ENCODE data around the gene RIMS4. TPM values are rescaled to one million over a fixed set of nuclear protein-coding genes. Genes with fewer than 3 reads are reported as not detected.

RIMS4 gene
- total RNA-seq, 1 donor, result 0.36 TPM

DNA sequence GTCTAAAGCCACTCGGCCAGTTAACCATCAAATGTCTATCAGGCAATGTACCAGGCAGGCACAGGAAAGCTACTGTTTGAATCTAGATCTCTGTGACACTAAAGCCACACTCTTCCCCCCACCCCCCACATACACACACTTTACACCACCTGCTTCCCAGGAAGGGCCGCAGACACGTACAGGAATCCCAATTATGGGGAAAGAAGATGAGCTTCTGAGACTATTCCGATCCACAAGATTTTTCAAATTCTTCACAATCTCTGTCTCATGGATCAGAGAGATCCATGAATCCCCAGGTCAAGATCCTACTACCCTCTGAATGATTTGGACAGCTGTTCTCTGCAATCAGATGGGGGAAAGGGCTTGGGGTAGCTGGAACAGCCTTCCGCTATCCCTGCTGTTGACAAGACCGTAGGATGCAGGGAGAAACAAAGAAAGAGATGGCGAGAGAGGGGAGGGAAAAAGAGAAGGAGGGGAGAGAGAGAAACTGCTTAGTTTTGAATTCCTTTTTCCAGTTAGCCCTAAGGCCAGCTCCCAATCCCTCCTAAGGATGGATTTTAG is 25.4 kb upstream of the RIMS4 start:
- Histone ChIP-seq H3K36me3 (ENCODE audit: insufficient read depth, low read length) (no peaks in the 10 kb centered on the region), H3K27me3 (ENCODE audit: insufficient read depth, low read length) (peaks cover 58% of the 10 kb centered on the region), H3K4me1 (ENCODE audit: insufficient read depth, low read length) (no peaks in the 10 kb centered on the region), H3K4me2 (ENCODE audit: insufficient read depth, low read length) (no peak overlapping the region), H2AFZ (ENCODE audit: low read length) (no peak overlapping the region), H3K4me3 (ENCODE audit: insufficient read depth, low read length) (no peak overlapping the region), H4K20me1 (ENCODE audit: insufficient read depth, low read length) (no peaks in the 10 kb centered on the region), H3K27ac (ENCODE audit: low read depth, low read length) (no peak overlapping the region), H3K9me3 (ENCODE audit: low read depth, low read length) (no peaks in the 10 kb centered on the region), H3K79me2 (ENCODE audit: insufficient read depth, low read length) (no peaks in the 10 kb centered on the region)
- DNase-seq (ENCODE audit: insufficient read length, low spot score, missing footprints), result no peak
- TF ChIP-seq, protein P1, sequence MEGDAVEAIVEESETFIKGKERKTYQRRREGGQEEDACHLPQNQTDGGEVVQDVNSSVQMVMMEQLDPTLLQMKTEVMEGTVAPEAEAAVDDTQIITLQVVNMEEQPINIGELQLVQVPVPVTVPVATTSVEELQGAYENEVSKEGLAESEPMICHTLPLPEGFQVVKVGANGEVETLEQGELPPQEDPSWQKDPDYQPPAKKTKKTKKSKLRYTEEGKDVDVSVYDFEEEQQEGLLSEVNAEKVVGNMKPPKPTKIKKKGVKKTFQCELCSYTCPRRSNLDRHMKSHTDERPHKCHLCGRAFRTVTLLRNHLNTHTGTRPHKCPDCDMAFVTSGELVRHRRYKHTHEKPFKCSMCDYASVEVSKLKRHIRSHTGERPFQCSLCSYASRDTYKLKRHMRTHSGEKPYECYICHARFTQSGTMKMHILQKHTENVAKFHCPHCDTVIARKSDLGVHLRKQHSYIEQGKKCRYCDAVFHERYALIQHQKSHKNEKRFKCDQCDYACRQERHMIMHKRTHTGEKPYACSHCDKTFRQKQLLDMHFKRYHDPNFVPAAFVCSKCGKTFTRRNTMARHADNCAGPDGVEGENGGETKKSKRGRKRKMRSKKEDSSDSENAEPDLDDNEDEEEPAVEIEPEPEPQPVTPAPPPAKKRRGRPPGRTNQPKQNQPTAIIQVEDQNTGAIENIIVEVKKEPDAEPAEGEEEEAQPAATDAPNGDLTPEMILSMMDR (IDR thresholded peaks at IDR 0.05; ENCODE audit: extremely low read depth, low read depth, low read length), result no peak

DNA sequence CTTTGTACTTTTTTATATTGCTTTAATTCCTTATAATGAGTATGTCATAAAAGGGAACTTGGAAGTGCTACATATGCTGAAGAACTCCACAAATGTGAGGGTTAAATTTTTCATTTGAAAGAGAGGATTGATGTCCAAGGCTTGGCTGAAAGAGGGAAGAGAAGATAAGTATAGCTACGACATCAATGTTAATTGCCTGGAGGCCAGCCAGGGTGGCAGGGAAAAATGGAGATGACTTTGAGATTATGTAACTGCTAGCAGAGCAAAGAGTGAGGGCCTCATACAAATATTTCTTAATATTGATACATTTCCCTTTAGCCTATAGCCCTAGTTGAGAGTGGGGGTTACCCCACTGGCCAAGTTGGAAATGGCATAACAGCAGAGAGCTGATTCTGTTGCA is 24.8 kb upstream of the RIMS4 start:
- H2AFZ ChIP-seq (ENCODE audit: low read length), result no peak overlapping the region
- no peaks in the 10 kb centered on the region for H4K20me1 ChIP-seq (ENCODE audit: insufficient read depth, low read length)
- peaks cover 55% of the 10 kb centered on the region for H3K27me3 ChIP-seq (ENCODE audit: insufficient read depth, low read length)
- no peak for DNase-seq (ENCODE audit: insufficient read length, low spot score, missing footprints)
- H3K79me2 ChIP-seq (ENCODE audit: insufficient read depth, low read length), result no peaks in the 10 kb centered on the region
- H3K4me3 ChIP-seq (ENCODE audit: insufficient read depth, low read length), result no peak overlapping the region
- no peak overlapping the region for H3K4me2 ChIP-seq (ENCODE audit: insufficient read depth, low read length)
- no peaks in the 10 kb centered on the region for H3K9me3 ChIP-seq (ENCODE audit: low read depth, low read length)
- H3K36me3 ChIP-seq (ENCODE audit: insufficient read depth, low read length), result no peaks in the 10 kb centered on the region
- no peaks in the 10 kb centered on the region for H3K4me1 ChIP-seq (ENCODE audit: insufficient read depth, low read length)
- TF ChIP-seq, protein P1 (IDR thresholded peaks at IDR 0.05; ENCODE audit: extremely low read depth, low read depth, low read length), result no peak
- H3K27ac ChIP-seq (ENCODE audit: low read depth, low read length), result no peak overlapping the region

DNA sequence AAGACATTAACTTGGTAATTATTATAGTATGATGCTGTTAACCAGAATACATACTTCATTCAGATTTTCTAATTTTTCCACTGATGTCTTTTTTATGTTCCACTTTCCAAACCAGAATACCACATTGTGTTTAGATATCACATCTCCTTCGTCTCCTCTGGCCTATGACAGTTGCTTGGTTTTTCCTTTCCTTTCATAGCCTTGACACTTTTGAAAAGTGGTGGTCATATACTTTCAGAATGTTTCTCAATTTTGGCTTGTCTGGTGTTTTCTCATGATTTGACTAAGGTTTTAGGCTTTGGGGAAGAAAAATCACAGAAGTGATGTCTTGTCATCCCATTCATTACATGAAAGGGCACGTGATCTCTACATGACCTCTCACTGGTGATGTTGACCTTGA is 24.3 kb upstream of the RIMS4 start:
- no peaks in the 10 kb centered on the region for H4K20me1 ChIP-seq (ENCODE audit: insufficient read depth, low read length)
- no peaks in the 10 kb centered on the region for H3K36me3 ChIP-seq (ENCODE audit: insufficient read depth, low read length)
- no peak overlapping the region for H3K27ac ChIP-seq (ENCODE audit: low read depth, low read length)
- no peak overlapping the region for H3K4me3 ChIP-seq (ENCODE audit: insufficient read depth, low read length)
- no peaks in the 10 kb centered on the region for H3K79me2 ChIP-seq (ENCODE audit: insufficient read depth, low read length)
- H3K4me2 ChIP-seq (ENCODE audit: insufficient read depth, low read length), result no peak overlapping the region
- H3K4me1 ChIP-seq (ENCODE audit: insufficient read depth, low read length), result no peaks in the 10 kb centered on the region
- DNase-seq (ENCODE audit: insufficient read length, low spot score, missing footprints), result no peak
- TF ChIP-seq, protein P1 (IDR thresholded peaks at IDR 0.05; ENCODE audit: extremely low read depth, low read depth, low read length), result no peak
- H3K27me3 ChIP-seq (ENCODE audit: insufficient read depth, low read length), result peaks cover 55% of the 10 kb centered on the region
- no peak overlapping the region for H2AFZ ChIP-seq (ENCODE audit: low read length)
- no peaks in the 10 kb centered on the region for H3K9me3 ChIP-seq (ENCODE audit: low read depth, low read length)

DNA sequence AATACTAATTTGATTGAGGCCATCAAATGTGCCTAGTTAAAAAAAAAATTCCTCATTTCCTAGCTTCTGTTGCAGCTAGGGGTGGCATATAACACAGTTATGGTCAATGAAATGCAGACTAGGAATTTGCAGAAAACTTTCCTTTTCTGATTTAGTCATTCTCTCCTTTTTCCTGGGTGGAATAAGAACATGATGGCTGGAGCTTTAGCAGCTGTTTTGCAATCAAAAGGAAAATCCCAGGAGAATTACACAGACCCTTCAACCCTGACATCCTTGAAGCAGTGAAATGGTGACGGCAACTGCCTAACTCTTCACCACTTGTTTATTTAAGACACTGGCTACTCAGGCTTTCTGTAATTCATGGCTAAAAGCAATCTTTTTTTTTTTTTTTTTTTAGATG is 23.1 kb upstream of the RIMS4 start:
- H3K79me2 ChIP-seq (ENCODE audit: insufficient read depth, low read length), result no peaks in the 10 kb centered on the region
- H3K4me2 ChIP-seq (ENCODE audit: insufficient read depth, low read length), result no peak overlapping the region
- H2AFZ ChIP-seq (ENCODE audit: low read length), result no peak overlapping the region
- H3K4me1 ChIP-seq (ENCODE audit: insufficient read depth, low read length), result no peaks in the 10 kb centered on the region
- H3K9me3 ChIP-seq (ENCODE audit: low read depth, low read length), result no peaks in the 10 kb centered on the region
- H3K27me3 ChIP-seq (ENCODE audit: insufficient read depth, low read length), result peaks cover 51% of the 10 kb centered on the region
- no peak overlapping the region for H3K27ac ChIP-seq (ENCODE audit: low read depth, low read length)
- no peaks in the 10 kb centered on the region for H4K20me1 ChIP-seq (ENCODE audit: insufficient read depth, low read length)
- DNase-seq (ENCODE audit: insufficient read length, low spot score, missing footprints), result no peak
- TF ChIP-seq, protein P1 (IDR thresholded peaks at IDR 0.05; ENCODE audit: extremely low read depth, low read depth, low read length), result no peak
- H3K4me3 ChIP-seq (ENCODE audit: insufficient read depth, low read length), result no peak overlapping the region
- H3K36me3 ChIP-seq (ENCODE audit: insufficient read depth, low read length), result no peaks in the 10 kb centered on the region

Measured in osteoblast (primary cell).